Measurements from ENCODE around the gene PSME4.
"Not testable (repeated sequence)": the region's sequence is repeated elsewhere in the genome, so short reads cannot be mapped to it uniquely, and the experiment has no call there.

PSME4 gene

DNA sequence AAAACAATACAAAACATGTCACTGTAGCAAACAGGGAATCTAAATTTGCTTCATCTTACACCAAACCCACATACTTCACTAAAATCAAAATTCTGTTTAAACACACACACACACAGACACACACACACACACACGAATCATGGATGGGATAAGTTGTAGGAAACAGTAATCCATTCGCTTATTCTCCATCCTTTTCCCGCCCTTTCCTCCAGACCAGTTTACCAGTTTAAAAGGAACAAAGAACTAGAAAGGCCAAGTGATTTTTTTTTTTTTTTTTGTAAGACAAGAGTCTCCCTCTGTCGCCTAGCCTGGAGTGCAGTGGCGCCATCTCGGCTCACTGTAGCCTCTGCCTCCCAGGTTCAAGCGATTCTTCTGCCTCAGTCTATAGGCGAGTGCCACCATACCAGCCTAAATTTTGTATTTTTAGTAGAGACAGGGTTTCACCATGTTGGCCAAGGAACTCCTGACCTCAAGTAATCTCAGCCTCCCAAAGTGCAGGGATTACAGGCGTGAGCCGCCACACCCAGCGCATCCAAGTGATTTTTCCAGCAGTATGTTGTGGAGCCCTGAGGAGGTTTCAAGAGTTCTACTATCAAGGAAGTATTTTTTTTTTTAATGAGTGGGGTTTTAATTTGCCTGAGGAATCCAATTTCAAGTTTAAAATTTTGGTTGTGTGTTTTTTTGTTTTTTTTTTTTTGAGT, 5.7 kb downstream of the PSME4 start:
- DNase-seq (ENCODE audit: low spot score), result no peak

DNA sequence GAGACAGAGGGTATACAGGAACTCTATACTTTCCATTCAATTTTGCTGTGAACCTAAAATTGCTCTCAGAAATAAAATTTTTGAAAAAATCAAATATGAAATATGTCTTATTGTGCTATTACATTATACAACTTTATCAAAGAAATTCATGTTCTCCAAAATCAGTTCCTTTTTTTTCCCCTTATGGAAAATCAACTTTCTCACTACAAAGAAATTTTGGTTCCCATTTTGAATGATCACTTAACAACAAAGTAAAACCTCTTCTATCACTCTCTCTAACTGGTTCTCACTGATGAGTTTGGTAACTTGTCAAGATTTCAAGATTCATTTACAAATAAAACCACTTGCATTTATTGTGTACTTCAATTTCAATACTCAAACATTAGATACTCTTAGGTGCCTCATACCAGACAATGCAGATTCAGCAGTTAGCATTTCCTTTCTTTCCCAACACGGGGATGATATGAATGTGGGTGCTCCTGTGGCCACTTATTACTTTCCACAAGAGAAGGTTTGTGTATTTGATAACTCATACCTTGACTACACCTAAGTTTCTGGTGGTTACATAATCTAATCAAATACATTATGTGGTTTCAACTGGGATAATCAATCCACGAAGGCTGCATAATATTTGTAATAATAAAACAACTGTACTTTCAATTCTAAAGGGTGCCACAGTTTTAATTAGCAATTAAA, 6.4 kb downstream of the PSME4 start:
- DNase-seq (ENCODE audit: low spot score), result no peak

DNA sequence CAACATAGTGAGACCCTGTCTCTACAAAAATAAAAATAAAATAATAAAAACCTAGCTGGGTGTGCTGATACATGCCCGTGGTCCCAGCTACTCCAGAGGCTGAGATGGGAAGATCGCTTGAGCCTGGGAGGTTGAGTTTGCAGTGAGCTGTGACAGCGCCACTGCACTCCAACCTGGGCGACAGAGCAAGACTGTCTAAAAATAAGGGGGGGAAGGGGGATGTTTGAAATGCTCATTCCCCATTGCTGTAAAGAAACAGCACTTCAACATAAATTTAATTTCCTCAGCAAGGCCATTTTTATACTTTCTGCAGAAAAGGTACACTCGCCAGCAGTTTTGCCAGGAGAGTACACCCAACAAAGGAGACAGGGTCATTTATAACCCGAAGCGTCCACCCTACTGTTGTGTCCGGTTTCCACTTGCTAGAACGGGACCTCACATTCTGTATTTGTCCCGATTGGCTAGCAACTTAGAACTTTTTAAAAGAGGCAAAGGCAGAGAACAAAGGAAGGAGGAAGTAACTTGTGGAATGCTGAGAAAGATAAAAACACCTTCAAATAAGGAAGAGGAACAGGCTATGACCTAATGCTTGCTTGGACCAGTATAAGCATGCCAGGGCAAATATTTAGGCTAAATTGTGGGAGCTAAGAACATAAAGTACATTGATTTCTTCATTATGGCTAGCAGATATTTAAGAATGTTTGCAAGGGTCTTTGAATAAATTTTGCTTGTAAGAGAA, 9.1 kb downstream of the PSME4 start:
- DNase-seq (ENCODE audit: low spot score), result not testable (repeated sequence)

DNA sequence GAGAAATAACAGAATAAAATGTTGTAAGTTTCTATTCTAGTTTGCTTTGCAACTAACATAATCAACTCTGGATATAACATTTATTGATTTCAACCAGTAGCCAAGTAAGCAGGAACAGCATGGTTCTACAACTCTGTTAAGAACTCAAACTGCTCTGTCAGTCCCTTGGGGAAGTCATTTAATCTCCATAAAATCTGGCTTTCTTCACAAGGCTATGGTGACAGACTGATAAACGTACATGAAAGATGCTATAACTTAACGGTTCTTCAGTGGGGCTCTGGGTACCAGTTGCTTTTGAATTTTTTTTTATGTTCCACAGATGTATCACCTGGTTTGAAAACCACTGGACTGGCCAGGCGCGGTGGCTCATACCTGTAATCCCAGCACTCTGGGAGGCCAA, 10.3 kb downstream of the PSME4 start:
- DNase-seq (ENCODE audit: low spot score), result no peak

DNA sequence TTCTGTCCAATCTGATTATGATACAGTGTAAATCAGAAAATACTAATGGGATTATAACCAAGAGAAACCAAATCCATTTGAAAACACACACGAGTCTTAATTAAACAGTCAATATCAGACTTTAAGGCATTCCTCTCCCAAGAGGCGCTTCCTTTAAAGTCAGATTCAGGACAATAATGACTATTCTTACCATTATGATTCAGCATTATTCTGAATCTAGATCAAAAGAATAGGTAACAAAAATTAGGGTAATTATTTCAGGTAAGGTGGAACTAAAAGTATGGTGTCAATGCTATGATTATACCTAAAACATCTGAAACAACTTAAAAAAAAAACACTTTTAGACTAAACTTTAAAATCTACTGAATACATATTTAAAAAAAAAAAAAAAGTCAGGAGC, 12.3 kb downstream of the PSME4 start:
- DNase-seq (ENCODE audit: low spot score), result no peak

DNA sequence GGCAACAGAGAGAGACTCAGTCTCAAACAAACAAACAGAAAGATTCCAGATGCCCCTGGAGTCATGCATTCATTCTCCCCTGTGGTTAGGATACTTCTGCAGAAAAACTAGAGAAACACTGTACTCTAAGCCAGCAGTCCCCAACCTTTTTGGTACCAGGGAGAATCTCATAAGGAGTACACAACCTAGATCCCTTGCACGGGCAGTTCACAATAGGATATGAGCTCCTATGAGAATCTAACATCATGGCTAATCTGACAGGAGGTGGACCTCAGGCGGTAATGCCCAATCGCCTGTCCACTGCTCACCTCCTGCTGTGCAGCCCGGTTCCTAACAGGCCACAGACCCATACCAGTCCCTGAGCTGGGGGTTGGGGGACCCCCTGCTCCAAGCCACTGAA, 18.3 kb downstream of the PSME4 start:
- DNase-seq (ENCODE audit: low spot score), result no peak

DNA sequence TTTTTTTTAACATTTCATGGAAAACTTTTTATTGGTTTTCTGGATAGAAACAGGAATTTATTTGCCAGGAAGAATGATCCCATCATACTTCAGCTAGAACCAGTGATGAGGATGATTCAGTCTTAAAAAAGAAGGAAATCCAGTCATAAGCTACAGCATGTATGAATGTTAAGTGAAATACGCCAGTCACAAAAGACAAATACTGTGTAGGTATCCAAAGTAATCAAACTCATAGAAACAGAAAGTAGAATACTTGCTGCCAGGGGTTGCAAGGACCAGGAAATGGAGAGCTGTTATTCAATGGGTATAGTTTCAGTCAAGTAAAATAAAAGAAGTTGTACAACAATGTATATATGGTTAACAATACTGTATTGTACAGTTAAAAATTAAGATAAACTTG, 21.3 kb downstream of the PSME4 start:
- no peak for DNase-seq (ENCODE audit: low spot score)

DNA sequence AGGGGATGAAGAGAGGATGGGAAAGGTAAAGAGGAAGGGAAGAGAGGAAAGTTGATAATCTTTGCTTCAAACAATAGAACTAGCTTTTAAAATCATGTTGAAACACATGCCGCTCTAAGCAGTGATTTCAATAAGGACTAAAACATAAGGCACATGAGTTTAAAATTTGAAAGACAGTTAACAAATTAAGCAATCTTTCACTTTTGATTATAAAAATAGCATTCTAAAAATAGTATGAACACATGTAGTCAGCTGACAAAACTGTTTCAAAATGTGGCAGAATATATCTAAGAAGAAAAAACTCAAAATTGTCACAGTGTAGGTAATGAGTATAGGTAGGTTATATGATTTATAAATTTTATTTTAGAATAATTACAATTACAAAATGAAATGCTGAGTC, 25.3 kb downstream of the PSME4 start:
- DNase-seq (ENCODE audit: low spot score), result no peak

DNA sequence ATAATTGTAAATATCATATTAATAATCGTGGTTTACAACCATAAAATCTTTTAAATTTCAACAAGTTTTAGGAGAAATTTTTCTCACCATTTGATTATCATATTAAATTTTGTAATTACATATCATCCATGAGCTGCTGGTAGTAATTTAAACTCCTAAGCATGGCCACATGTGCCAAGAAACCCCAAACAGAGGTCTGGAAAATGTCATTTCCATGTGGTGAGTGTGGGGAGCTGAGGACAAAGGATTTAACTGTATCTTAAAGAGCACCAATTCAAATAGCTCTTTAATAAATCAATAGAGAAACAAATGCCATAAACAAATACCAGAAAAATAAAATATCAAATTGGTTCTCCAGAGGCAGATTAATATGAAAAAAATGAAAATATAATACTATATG, 26.3 kb downstream of the PSME4 start:
- DNase-seq (ENCODE audit: low spot score), result no peak

DNA sequence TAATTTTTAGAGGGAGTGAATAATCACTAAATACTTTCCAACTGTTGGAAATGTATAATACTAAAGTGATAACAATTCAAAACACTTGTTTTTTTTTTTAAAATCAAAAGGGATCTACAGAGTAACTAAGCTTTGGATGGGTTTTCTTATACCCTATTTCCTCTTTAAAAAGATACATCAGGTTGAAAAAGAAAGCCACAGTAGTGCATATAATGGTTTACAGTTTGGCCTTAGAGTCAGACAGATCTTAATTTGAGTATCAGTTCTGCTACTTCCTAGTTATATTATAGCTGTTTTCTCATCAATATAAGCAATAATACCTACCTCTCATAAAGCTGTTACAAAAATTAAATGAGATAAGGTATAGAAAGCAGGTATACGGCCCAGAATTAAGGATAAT, 28.5 kb downstream of the PSME4 start:
- no peak for DNase-seq (ENCODE audit: low spot score)

DNA sequence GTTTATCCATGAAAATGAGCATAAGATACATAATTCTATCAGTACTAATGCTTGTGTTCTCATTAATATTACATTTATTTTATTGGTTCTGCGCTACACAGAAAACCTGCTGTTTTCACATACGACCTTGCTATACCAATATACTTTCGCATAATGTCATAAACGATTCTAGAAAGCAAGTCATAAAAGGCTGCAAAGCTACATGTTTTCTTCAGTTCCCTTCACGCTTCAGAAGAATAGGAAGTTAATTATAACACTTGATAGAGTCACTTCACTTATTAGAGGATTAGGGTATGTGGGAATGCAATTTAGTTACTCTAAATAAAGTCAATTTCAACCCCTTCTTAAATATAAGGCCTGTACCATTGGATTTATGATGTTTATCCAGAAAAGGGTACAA, 29.0 kb downstream of the PSME4 start:
- no peak for DNase-seq (ENCODE audit: low spot score)

DNA sequence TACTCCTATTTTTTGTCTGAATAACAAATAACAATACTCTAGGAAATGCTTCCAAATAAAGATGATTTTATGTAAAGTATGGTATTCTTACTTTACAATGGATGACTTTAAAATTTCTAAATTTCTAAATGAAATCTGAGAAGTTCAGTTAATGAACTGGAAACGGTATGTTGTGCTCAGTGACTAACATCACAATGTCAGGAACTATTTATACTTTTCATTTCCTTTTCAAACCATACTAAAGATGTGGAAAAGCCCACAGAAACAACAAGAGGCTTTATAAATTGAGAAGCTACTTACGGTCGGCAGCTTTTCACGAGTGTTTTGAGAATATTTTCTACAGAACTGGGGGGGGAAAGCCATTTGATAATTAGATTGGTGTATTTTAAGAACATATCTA, 31.1 kb downstream of the PSME4 start:
- DNase-seq (ENCODE audit: low spot score), result no peak

DNA sequence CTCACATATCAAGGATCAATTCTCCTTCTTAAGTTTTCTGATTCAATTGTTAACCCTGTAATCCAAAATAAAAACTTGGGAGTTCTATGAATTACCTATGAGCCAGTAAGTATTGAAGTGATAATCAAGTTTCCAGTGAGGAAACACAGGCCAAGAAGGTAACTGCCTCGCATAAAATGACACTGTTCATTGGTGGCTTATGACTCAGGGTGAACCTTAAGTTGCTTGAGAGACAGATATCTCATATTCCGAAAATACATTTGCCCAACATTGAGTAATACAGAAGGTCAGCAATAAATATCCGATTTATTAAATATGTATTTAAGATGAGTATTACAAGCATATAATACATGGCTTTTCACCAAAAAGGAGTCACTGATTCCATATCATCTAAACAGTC, 31.9 kb downstream of the PSME4 start:
- DNase-seq (ENCODE audit: low spot score), result no peak

DNA sequence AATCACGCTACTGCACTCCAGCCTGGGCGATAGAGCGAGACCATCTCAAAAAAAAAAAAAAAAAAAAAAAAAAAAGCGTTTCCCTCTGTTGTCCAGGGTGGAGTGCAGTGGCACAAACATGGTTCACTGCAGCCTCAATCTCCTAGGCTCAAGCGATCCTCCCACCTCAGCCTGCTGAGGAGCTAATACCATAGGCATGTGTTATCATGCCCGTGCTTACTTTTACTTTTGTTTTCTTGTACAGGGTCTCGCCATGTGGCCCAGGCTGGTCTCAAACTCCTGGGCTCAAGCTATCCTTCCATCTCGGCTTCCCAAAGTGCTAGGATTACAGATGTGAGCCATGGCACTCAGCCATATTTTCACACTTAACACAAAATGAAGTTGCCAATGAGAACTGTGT, 37.5 kb downstream of the PSME4 start:
- no peak for DNase-seq (ENCODE audit: low spot score)

DNA sequence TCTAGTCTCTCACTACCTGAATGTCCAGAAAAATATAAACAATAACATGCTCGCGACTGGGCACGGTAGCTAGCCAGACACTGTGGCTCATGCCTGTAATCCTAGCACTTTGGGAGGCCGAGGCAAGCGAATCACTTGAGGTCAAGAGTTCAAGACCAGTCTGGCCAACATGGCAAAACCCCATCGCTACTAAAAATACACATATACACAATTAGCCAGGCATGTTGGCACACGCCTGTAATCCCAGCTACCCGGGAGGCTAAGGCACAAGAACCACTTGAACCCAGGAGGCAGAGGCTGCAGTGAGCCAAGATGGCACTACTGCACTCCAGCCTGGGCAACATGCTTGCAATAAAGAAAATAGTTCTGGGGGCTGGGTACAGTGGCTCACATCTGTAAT, 44.5 kb downstream of the PSME4 start:
- DNase-seq (ENCODE audit: low spot score), result not testable (repeated sequence)

DNA sequence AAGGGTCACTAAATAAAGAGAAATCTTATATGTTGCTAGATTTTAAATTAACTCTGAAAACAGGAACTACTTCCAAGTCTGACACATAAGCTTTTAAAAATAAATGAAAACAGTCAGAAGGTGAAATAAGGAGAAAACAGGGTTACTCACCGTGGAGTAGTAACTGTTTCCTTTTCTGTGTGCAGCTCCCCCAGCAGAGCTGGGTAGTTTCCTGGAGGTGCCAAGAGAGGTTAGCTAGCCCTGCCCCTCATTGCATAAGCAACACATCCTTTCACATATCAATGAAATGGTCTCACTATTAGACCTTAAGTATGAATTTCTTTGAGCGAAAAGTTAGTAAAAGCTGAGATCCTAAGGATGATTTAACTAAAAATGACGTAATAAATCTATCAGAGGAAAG, 57.1 kb downstream of the PSME4 start:
- DNase-seq (ENCODE audit: low spot score), result peak; percentile 21

DNA sequence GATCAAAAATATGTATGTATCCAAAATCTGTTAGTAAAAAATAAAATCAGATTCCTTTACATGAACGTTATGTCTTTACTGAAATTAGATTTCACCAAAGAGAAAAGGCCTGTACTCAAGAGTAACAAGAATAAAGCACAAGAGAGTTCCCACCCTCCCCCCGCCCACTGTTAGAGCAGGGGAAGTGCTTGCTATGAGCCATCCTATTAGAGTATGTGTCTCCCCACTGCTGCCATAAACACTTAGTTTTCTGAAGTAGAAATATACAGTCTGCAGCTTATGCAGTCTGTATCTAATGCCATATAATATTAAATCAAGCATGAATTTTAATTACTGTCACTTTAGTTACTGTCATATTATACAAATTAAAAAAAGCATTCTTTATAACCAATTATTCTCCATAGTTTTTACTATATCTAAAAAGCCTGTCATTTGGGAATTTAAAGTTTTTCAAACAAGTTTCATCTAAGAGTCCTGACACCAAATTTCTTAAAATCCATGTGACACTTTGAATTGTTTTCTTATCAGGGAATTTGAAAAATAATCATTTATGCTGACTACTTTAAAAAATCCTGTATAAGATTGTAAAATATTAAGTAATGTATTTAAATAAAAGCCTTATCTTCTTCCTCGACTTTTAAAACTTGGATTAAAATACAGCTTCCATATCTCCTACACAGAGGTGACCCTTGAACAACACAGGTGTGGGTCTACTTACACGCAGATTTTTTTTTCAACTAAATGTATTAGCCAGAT, 59.2 kb downstream of the PSME4 start:
- DNase-seq (ENCODE audit: low spot score), result no peak

DNA sequence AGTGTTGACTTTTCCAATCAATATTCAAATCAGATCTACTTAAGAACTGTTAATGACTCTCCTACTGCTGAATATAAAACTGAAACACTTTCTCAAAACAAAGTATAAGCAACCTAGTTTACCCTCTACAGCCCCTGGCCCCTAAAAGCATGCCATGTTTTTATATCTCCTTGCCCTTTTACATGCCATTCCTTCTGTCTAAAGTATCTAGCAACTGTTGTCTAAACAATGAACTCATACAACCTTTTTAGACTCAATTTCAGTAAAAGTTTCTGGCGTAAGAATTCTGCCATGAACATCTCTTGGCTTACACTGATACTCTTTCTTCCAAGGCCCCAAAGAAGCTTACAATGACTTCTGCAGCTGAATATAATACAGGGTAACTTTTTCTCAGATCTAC, 63.2 kb downstream of the PSME4 start:
- no peak for DNase-seq (ENCODE audit: low spot score)

DNA sequence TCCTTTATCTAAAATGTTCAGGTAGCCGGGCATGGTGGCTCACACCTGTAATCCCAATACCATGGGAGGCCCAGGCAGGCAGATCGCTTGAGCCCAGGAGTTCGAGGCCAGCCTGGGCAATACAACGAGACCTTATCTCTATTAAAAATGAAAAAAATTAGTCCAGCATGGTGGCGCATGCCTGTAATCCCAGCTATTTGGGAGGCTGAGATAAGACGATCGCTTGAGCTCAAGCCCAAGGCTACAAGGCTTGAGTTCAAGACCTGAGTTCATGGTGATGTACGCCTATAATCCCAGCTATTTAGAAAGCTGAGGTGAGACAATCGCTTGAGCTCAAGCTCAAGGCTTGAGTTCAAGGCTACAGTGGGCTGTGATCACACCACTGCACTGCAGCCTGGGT, 65.4 kb downstream of the PSME4 start:
- no peak for DNase-seq (ENCODE audit: low spot score)

DNA sequence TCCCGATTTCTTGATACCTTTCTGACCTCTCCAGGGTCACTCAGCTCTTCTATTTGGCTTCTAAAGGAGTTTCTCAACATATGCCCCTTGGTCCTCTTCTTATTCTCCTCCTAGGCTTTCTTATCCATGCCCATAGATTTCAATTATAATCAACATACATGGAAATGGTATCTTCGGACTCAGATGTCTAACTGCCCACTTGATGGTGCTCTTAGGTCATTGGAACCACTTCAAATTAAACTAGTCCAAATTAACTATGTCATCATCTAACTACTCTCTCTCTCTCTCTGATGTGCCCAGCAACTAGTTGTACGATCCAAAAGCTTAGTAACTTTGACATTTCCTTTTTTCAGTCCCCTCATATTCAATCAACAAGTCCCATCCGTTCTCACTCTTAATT, 67.8 kb downstream of the PSME4 start:
- no peak for DNase-seq (ENCODE audit: low spot score)

DNA sequence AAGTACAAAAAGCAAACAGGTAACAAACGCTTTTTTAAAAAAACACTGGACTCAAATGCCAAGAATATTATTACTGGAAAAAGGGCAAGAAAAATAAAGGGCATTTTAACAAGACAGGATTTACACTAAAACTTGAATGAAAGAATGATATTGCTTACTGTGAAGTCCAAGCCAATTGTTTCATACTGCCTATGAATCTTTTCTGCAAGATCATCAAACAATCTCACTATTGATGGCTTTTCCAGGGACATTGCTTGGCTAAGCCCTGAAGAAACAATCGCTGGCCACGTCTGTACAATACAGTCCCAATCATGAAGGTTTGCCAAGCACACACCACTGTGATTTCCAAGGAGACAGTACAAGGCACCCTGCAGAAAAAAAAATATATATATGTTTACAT, 69.6 kb downstream of the PSME4 start:
- DNase-seq (ENCODE audit: low spot score), result no peak

DNA sequence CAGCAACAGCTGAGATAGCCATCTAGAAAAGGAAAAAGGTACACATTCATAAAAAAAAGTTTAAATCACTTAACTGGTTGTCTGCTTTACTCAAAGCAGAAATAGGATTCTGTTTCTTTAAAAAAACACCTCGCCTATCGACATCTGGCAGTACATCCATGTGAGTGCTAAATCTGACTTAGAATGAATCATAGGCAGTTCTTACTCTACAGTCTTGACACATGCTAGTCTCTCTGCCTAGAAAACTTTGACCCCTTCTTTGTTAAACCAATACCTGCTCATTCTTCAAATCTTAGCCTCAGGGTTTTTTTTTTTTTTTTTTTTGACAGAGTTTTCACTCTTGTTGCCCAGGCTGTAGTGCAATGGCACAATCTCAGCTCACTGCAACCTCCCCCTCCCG, 73.9 kb downstream of the PSME4 start:
- DNase-seq (ENCODE audit: low spot score), result peak; percentile 45
